Hematopoietic multipotent progenitor cell treated with erythropoietin and hydrocortisone succinate and interleukin-3 and kit ligand, for 15 days (in vitro differentiated cells): ENCODE results near the gene TESK1.
"Not testable (repeated sequence)": the region's sequence is repeated elsewhere in the genome, so short reads cannot be mapped to it uniquely, and the experiment has no call there.

Experiments
- DNase-seq: peaks from one replicate; pipeline ENCODE4 v3.0.0-alpha.2; 2015; ENCODE audit warnings: low spot score

The TESK1 gene

GRCh38 chr9:35615981-35616680 lies 11.1 kb downstream of the TESK1 start:
- DNase-seq, result no peak

GRCh38 chr9:35616681-35617459 lies 11.8 kb downstream of the TESK1 start:
- DNase-seq, result no peak

- no peak for DNase-seq
Observed at GRCh38 chr9:35617548-35617947, 12.5 kb downstream of the TESK1 start.

GRCh38 chr9:35618325-35618727 lies 13.3 kb downstream of the TESK1 start, which contains the start of gene CD72:
TSS of gene CD72 (minus strand) at chr9:35618413. CDS start at chr9:35618303, 110 bp downstream.
- no peak for DNase-seq

GRCh38 chr9:35618854-35619799 lies 14.1 kb downstream of the TESK1 start:
- DNase-seq, result no peak

GRCh38 chr9:35619800-35620158 lies 14.7 kb downstream of the TESK1 start:
- no peak for DNase-seq

GRCh38 chr9:35627575-35627974 lies 22.5 kb downstream of the TESK1 start:
- no peak for DNase-seq

GRCh38 chr9:35628389-35628991 lies 23.4 kb downstream of the TESK1 start:
- DNase-seq, result no peak

- no peak for DNase-seq
Observed at GRCh38 chr9:35629597-35629996, 24.5 kb downstream of the TESK1 start.

GRCh38 chr9:35635730-35636129 lies 30.7 kb downstream of the TESK1 start:
- DNase-seq, result no peak

- DNase-seq, result no peak
Observed at GRCh38 chr9:35636135-35636876, 31.2 kb downstream of the TESK1 start.

- DNase-seq, result not testable (repeated sequence)
Observed at GRCh38 chr9:35636877-35637246, 31.8 kb downstream of the TESK1 start.

- not testable (repeated sequence) for DNase-seq
Observed at GRCh38 chr9:35637427-35637955, 32.4 kb downstream of the TESK1 start.

GRCh38 chr9:35638751-35639150 lies 33.7 kb downstream of the TESK1 start:
- DNase-seq, result not testable (repeated sequence)

GRCh38 chr9:35639225-35639624 lies 34.2 kb downstream of the TESK1 start:
- DNase-seq, result not testable (repeated sequence)

GRCh38 chr9:35639631-35640030 lies 34.6 kb downstream of the TESK1 start:
- DNase-seq, result no peak

- not testable (repeated sequence) for DNase-seq
Observed at GRCh38 chr9:35640431-35640830, 35.4 kb downstream of the TESK1 start.

- not testable (repeated sequence) for DNase-seq
Observed at GRCh38 chr9:35641478-35641877, 36.4 kb downstream of the TESK1 start.

- DNase-seq, result no peak
Observed at GRCh38 chr9:35643046-35643445, 38.0 kb downstream of the TESK1 start.

GRCh38 chr9:35645736-35646135 lies 40.7 kb downstream of the TESK1 start:
- not testable (repeated sequence) for DNase-seq

- DNase-seq, result no peak
Observed at GRCh38 chr9:35646153-35646532, 41.1 kb downstream of the TESK1 start.
